Measurements from ENCODE around the gene FGF23. TPM values are rescaled to one million over a fixed set of nuclear protein-coding genes. Genes with fewer than 3 reads are reported as not detected.
"Not testable (repeated sequence)": the region's sequence is repeated elsewhere in the genome, so short reads cannot be mapped to it uniquely, and the experiment has no call there.

FGF23 gene
- not detected in 2 replicates for total RNA-seq
- not detected for polyA plus RNA-seq (2012)

GRCh38 chr12:4379405-4379804 lies at the start of gene FGF23:
Gene FGF23, minus strand, starts transcription at chr12:4379712. Its CDS starts 130 bp downstream, at chr12:4379582.
- peak; percentile 50 for DNase-seq (ENCODE audit: low read depth)

GRCh38 chr12:4424422-4424821 lies 44.9 kb upstream of the FGF23 start:
- no peak for DNase-seq (ENCODE audit: low read depth)

GRCh38 chr12:4423528-4424195 lies 44.1 kb upstream of the FGF23 start:
- no peak for DNase-seq (ENCODE audit: low read depth)

- no peak for DNase-seq (ENCODE audit: low read depth)
These were observed 43.5 kb upstream of the FGF23 start for GRCh38 chr12:4422985-4423384.

- peak; percentile 64 for DNase-seq (ENCODE audit: low read depth)
These were observed 42.1 kb upstream of the FGF23 start for GRCh38 chr12:4421590-4422031.

- DNase-seq (ENCODE audit: low read depth): no peak
These were observed 40.7 kb upstream of the FGF23 start for GRCh38 chr12:4420138-4420670.

- DNase-seq (ENCODE audit: low read depth): no peak
These were observed 39.4 kb upstream of the FGF23 start for GRCh38 chr12:4418913-4419312.

- no peak for DNase-seq (ENCODE audit: low read depth)
These were observed 38.4 kb upstream of the FGF23 start for GRCh38 chr12:4417936-4418335.

GRCh38 chr12:4417455-4417854 lies 37.9 kb upstream of the FGF23 start:
- no peak for DNase-seq (ENCODE audit: low read depth)

GRCh38 chr12:4416276-4416675 lies 36.8 kb upstream of the FGF23 start:
- DNase-seq (ENCODE audit: low read depth): no peak

GRCh38 chr12:4412465-4412864 lies 33.0 kb upstream of the FGF23 start:
- DNase-seq (ENCODE audit: low read depth): no peak

- DNase-seq (ENCODE audit: low read depth): no peak
These were observed 32.5 kb upstream of the FGF23 start for GRCh38 chr12:4412056-4412455.

GRCh38 chr12:4407136-4407535 lies 27.6 kb upstream of the FGF23 start:
- no peak for DNase-seq (ENCODE audit: low read depth)

GRCh38 chr12:4404877-4405637 lies 25.5 kb upstream of the FGF23 start:
- not testable (repeated sequence) for DNase-seq (ENCODE audit: low read depth)

- DNase-seq (ENCODE audit: low read depth): no peak
These were observed 23.5 kb upstream of the FGF23 start for GRCh38 chr12:4402996-4403395.

- no peak for DNase-seq (ENCODE audit: low read depth)
These were observed 21.6 kb upstream of the FGF23 start for GRCh38 chr12:4401117-4401516.

- no peak for DNase-seq (ENCODE audit: low read depth)
These were observed 16.3 kb upstream of the FGF23 start for GRCh38 chr12:4395818-4396217.

GRCh38 chr12:4393211-4393610 lies 13.7 kb upstream of the FGF23 start:
- DNase-seq (ENCODE audit: low read depth): no peak

- no peak for DNase-seq (ENCODE audit: low read depth)
These were observed 12.8 kb upstream of the FGF23 start for GRCh38 chr12:4392223-4392742.

- no peak for DNase-seq (ENCODE audit: low read depth)
These were observed 9.2 kb upstream of the FGF23 start for GRCh38 chr12:4388662-4389061.

GRCh38 chr12:4388032-4388431 lies 8.5 kb upstream of the FGF23 start:
- DNase-seq (ENCODE audit: low read depth): no peak

- no peak for DNase-seq (ENCODE audit: low read depth)
These were observed 8.1 kb upstream of the FGF23 start for GRCh38 chr12:4387607-4388006.

Measured in myocyte (in vitro differentiated cells).